EH (cell line): Measurements from ENCODE around the gene NFKB1.
A peak's percentile ranks its signal among the peaks of the same experiment; 100 is the strongest.
"Not testable (repeated sequence)": the region's sequence is repeated elsewhere in the genome, so short reads cannot be mapped to it uniquely, and the experiment has no call there.

ENCODE experiments used
- DNase-seq: peaks from one replicate; pipeline ENCODE4 v3.0.0-alpha.2; 2015; ENCODE audit warnings: low read depth

Gene NFKB1, protein sequence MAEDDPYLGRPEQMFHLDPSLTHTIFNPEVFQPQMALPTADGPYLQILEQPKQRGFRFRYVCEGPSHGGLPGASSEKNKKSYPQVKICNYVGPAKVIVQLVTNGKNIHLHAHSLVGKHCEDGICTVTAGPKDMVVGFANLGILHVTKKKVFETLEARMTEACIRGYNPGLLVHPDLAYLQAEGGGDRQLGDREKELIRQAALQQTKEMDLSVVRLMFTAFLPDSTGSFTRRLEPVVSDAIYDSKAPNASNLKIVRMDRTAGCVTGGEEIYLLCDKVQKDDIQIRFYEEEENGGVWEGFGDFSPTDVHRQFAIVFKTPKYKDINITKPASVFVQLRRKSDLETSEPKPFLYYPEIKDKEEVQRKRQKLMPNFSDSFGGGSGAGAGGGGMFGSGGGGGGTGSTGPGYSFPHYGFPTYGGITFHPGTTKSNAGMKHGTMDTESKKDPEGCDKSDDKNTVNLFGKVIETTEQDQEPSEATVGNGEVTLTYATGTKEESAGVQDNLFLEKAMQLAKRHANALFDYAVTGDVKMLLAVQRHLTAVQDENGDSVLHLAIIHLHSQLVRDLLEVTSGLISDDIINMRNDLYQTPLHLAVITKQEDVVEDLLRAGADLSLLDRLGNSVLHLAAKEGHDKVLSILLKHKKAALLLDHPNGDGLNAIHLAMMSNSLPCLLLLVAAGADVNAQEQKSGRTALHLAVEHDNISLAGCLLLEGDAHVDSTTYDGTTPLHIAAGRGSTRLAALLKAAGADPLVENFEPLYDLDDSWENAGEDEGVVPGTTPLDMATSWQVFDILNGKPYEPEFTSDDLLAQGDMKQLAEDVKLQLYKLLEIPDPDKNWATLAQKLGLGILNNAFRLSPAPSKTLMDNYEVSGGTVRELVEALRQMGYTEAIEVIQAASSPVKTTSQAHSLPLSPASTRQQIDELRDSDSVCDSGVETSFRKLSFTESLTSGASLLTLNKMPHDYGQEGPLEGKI

GRCh38 chr4:102500696-102501446, at the start of gene NFKB1:
NFKB1 (plus strand) TSS chr4:102501359; CDS start chr4:102525519, 24,160 bp downstream.
- DNase-seq, result peak; percentile 86

DNA sequence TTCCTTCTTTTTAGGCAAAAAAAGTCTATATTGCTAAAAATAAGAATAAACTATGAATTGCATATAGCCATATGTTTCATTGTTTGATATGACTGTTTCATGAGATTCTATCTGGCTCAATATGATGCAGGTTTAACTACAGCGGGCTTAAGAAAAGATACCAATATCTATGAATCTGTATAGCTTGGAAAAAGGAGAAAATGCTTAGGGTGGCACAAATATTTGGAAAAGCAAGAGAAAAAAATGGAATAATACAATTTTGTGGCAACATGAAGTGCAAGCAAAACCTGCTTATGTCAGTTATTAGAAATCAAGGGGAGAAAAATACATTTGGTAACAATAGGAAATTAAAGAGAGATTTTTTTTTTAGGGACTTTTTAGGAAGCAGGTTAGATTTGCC, 48.3 kb upstream of the NFKB1 start:
- DNase-seq, result no peak

DNA sequence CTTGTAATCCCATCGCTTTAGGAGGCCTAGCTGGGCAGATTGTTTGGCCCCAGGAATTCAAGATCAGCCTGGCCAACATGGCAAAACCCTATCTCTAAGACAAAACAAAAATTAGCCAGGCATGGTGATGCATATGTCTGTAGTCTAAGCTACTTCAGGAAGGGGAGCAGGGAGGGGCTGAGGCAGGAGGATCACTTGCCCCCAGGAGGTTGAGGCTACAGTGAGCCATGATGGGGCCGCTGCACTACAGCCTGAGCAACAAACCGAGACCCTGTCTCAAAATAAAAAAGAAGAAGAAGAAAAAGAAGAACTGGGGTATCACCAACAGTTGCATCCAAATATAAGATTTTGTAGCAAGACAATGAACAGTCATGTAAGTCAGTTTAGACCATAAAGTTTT, 47.3 kb upstream of the NFKB1 start:
- DNase-seq, result no peak

DNA sequence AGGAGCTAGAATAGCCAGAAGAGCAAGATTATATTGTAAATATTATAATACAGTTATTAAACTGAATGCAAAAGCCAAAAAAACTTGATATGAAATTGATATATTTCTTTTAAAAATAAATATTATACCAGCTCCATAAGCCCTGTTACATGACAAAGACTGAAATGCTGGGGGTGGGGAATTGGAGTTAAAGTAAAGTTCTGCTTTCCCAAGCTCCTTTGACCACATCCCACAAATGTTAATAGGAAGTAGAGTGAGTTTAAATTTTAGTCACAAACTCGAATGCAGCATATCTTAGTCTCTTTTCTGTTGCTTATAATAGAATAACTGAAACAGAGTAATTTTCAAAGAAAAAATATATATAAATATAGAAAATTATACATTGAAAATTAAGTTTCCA, 46.9 kb upstream of the NFKB1 start:
- no peak for DNase-seq

GRCh38 chr4:102454981-102455685, 46.0 kb upstream of the NFKB1 start:
- DNase-seq, result no peak

GRCh38 chr4:102455750-102456149, 45.4 kb upstream of the NFKB1 start:
- no peak for DNase-seq

GRCh38 chr4:102466298-102466697, 34.9 kb upstream of the NFKB1 start:
- peak; percentile 46 for DNase-seq

GRCh38 chr4:102469806-102470205, 31.4 kb upstream of the NFKB1 start:
- no peak for DNase-seq

DNA sequence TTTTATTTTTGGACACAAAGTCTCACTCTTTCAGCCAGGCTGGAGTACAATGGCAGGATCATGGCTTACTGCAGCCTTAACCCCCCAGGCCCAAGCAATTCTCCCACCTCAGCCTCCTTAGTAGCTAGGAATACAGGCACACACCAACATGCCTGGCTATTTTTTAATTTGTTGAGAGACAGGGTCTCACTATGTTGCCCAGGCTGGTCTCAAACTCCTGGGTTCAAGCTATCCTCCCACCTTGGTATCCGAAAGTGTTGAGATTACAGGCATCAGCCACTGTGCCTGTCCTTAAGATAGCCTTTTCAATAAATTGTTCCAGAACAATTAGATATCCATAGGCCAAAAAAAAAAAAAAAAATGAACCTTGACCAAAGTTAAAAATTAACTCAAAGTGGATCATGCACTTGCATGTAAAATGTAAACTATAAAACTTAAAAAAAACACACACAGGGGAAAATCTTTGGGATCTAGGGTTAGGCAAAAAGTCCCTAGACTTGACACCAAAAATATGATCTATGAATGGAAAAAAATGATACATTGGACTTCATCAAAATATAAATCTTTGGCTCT, 28.6 kb upstream of the NFKB1 start:
- no peak for DNase-seq

- DNase-seq, result no peak
These were observed 27.7 kb upstream of the NFKB1 start for GRCh38 chr4:102473476-102473875.

- DNase-seq, result no peak
These were observed 26.2 kb upstream of the NFKB1 start for GRCh38 chr4:102474736-102475504.

DNA sequence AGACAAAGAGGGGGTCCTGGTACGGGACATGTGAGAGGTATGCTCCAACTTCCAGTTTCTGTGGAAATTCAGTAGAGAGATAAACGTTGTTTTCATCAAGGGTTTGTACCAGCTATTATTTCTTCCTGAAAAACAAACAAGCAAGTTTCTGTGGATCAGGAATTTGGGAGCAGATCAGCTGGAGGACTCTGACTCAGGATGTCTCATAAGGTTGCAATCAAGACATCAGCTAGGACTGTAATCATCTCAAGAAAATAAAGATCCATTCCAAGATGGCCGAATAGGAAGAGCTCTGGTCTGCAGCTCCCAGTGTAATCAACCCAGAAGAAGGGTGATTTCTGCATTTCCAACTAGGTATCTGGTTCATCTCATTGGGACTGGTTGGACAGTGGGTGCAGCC, 23.5 kb upstream of the NFKB1 start:
- DNase-seq, result peak; percentile 70

DNA sequence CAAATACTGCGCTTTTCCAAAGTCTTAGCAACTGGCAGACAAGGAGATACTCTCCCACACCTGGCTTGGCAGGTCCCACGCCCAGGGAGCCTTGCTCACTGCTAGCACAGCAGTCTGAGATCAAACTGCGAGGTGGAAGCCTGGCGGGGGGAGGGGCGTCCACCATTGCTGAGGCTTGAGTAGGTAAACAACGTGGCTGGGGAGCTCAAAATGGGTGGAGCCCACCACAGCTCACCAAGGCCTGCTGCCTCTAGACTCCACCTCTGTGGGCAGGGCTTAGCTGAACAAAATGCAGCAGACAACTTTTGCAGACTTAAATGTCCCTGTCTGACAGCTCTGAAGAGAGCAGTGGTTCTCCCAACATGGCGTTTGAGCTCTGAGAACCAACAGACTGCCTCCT, 23.0 kb upstream of the NFKB1 start:
- DNase-seq, result no peak

GRCh38 chr4:102479832-102480231, 21.3 kb upstream of the NFKB1 start:
- not testable (repeated sequence) for DNase-seq

GRCh38 chr4:102483120-102483519, 18.0 kb upstream of the NFKB1 start:
- no peak for DNase-seq

DNA sequence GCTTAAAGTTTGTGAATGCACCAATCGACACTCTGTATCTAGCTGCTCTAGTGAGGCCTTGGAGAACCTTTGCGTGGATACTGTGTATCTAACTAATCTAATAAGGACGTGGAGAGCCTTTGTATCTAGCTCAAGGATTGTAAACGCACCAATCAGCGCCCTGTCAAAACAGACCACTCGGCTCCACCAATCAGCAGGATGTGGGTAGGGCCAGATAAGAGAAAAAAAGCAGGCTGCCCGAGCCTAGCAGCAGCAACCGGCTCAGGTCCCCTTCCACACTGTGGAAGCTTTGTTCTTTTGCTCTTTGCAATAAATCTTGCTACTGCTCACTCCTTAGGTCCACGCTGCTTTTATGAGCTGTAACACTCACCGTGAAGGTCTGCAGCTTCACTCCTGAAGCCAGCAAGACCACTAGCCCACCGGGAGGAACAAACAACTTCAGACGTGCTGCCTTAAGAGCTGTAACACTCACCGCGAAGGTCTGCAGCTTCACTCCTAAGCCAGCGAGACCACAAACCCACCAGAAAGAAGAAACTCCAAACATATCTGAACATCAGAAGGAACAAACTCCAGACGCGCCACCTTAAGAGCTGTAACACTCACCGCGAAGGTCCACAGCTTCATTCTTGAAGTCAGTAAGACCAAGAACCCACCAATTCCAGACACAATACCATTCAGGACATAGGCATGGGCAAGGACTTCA, 17.0 kb upstream of the NFKB1 start:
- not testable (repeated sequence) for DNase-seq

DNA sequence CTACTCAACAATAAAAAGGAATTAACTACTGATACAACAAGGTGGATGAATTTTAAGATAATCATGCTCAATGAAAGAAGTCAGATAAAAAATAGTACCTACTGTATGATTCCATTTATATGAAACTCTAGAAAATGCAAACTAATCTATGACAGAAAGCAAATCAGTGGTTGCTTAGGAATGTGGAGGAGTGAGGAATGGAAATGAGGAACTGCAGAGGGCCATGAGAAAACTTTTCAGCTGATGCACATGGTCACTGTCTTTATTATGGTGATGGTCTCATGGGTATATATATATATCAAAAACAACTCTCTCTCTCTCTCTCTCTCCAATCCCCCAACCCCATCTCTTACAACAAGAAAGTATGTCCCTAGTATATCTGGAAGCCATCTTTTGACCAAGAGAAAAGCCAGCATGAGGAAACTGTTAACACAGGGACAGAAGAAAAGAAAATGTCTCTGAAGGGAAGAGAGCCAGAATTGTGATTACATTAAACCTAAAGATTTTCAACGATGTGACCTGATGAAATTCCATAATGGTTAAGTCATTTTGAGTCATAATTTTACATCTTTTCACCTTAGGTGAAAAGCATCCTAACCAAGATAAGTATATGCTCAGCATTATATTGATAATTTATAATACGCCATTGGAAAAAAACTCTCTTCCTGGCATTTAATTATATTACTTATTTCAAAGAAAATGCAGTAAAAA, 8.5 kb upstream of the NFKB1 start:
- no peak for DNase-seq

DNA sequence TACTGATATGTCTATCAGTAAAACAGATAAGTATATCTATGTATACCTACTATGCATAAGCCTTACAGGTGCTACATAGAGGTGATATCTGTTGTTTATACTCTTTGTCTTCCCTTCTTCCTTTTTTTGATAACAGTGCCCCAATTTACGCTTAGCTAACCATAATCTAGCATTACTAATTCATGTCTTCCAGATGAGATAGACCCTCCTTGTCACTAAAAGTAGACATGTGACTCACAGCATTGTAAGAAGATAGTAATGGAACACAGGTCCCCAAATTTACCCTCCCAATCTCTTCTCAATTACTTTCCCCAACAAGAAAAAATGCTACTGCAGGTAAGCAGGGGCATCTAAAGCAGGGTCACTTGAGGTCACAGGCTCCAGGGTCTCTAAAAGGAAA, 7.9 kb upstream of the NFKB1 start:
- no peak for DNase-seq

GRCh38 chr4:102493794-102494193, 7.4 kb upstream of the NFKB1 start:
- DNase-seq, result no peak
